Activated CD8-positive, alpha-beta memory T cell treated with anti-CD3 and anti-CD28 coated beads for 1 hour (primary cell): ENCODE data around the gene TSNAXIP1.
"Not testable (repeated sequence)": the region's sequence is repeated elsewhere in the genome, so short reads cannot be mapped to it uniquely, and the experiment has no call there.

Experiments
- DNase-seq, 2 donors: peaks; one replicate each; pipeline ENCODE4 v3.0.0-alpha.2; 2020; ENCODE audit warnings: low read depth in 1 of 2; ENCODE audit errors: extremely low read depth in 1 of 2

Gene TSNAXIP1

GRCh38 chr16:67833415-67834241 lies 26.9 kb downstream of the TSNAXIP1 start:
- DNase-seq: peak; percentile 75 to 87

GRCh38 chr16:67834242-67834614 lies 27.5 kb downstream of the TSNAXIP1 start:
- DNase-seq: no peak

GRCh38 chr16:67837190-67837589 lies 30.5 kb downstream of the TSNAXIP1 start:
- DNase-seq: not testable (repeated sequence)

GRCh38 chr16:67837811-67838210 lies 31.1 kb downstream of the TSNAXIP1 start:
- no peak for DNase-seq

- DNase-seq: no peak
These were observed 34.6 kb downstream of the TSNAXIP1 start for GRCh38 chr16:67841198-67841815.

GRCh38 chr16:67841816-67842508 lies 35.3 kb downstream of the TSNAXIP1 start, which contains the start of gene THAP11:
TSS of gene THAP11 (plus strand) at chr16:67842320. CDS start at chr16:67842555, 235 bp downstream.
- peak; percentile 86 to 88 for DNase-seq

- peak in 1 of 2 donors; percentile 28 for DNase-seq
These were observed 36.0 kb downstream of the TSNAXIP1 start for GRCh38 chr16:67842509-67843342.

GRCh38 chr16:67843343-67843765 lies 36.7 kb downstream of the TSNAXIP1 start:
- no peak for DNase-seq

GRCh38 chr16:67844497-67844896 lies 37.8 kb downstream of the TSNAXIP1 start:
- no peak for DNase-seq

GRCh38 chr16:67845291-67846062 lies 38.8 kb downstream of the TSNAXIP1 start:
- DNase-seq: no peak

- DNase-seq: no peak
These were observed 39.3 kb downstream of the TSNAXIP1 start for GRCh38 chr16:67846063-67846319.

- peak; percentile 83 to 90 for DNase-seq
These were observed 39.8 kb downstream of the TSNAXIP1 start, which contains the start of gene NUTF2 for GRCh38 chr16:67846320-67847063. TSS of gene NUTF2 (plus strand) at chr16:67846933. CDS start at chr16:67865131, 18,198 bp downstream.

- no peak for DNase-seq
These were observed 40.6 kb downstream of the TSNAXIP1 start, which contains the start of gene CENPT for GRCh38 chr16:67847064-67847861. TSS of gene CENPT (minus strand) at chr16:67847693. CDS start at chr16:67833859, 13,834 bp downstream.

- no peak for DNase-seq
These were observed 41.4 kb downstream of the TSNAXIP1 start for GRCh38 chr16:67848118-67848517.

- DNase-seq: no peak
These were observed 47.0 kb downstream of the TSNAXIP1 start for GRCh38 chr16:67853670-67854069.

- DNase-seq: no peak
These were observed 49.1 kb downstream of the TSNAXIP1 start for GRCh38 chr16:67855789-67856188.

- DNase-seq: no peak
These were observed 50.3 kb downstream of the TSNAXIP1 start for GRCh38 chr16:67856927-67857546.
